Right lobe of liver (tissue), 4 donors: ENCODE data around the gene IL23A.
"Not testable (repeated sequence)": the region's sequence is repeated elsewhere in the genome, so short reads cannot be mapped to it uniquely, and the experiment has no call there.

Experiments
- CTCF ChIP-seq, 4 donors: fragments of 200-600 bp in 3 of 4; fragments of 450-650 bp in 1 of 4; IDR thresholded peaks; one replicate each; pipeline versions ENCODE4 v1.5.1 to v1.8.0; 2016 to 2022; ENCODE audit warnings: antibody characterized with exemption in 4 of 4, mild to moderate bottlenecking in 2 of 4
- POLR2A ChIP-seq: fragments of 450-650 bp; IDR thresholded peaks from one replicate; pipeline ENCODE4 v1.6.1; 2017; ENCODE audit warnings: antibody characterized with exemption, mild to moderate bottlenecking
- donor health status: DM: no; HTN: no; CAD: no.
- donor health status: DM: no; HTN: no; CAD: no.
- donor health status: DM: no; HTN: yes; CAD: no.

- TF ChIP-seq CTCF (IDR thresholded peaks at IDR 0.05); POLR2A: not testable (repeated sequence)
Measured at GRCh38 chr12:56335527-56335926, 3.2 kb upstream of the IL23A start.
